SK-N-SH treated with all-trans-retinoic acid at 6 μM for 48 hours (cell line): ENCODE data around the gene METTL8.

Source experiments
- ATAC-seq: fragments of 200-7000 bp; cut with Tn5 transposase; 3 replicates; pipeline ENCODE4 v1.9.1; 2020; ENCODE audit warnings: mild to moderate bottlenecking, moderate library complexity
- ARNTL ChIP-seq: fragments of 450-650 bp; formaldehyde crosslinking; IDR thresholded peaks from 2 replicates; pipeline ENCODE4 v1.5.0; 2020; ENCODE audit warnings: low read depth, mild to moderate bottlenecking, moderate library complexity, borderline replicate concordance
- CSDC2 ChIP-seq: fragments of 250-450 bp; sonication (Bioruptor Pico); IDR thresholded peaks from 2 replicates; pipeline ENCODE4 v1.5.0; 2020; ENCODE audit warnings: mild to moderate bottlenecking, moderate library complexity
- ESRRG ChIP-seq: fragments of 250-450 bp; sonication (Bioruptor Pico); IDR thresholded peaks from 2 replicates; pipeline ENCODE4 v1.6.1; 2021; ENCODE audit warnings: mild to moderate bottlenecking
- GLIS3 ChIP-seq: fragments of 250-450 bp; sonication (Bioruptor Pico); IDR thresholded peaks from 2 replicates; pipeline ENCODE4 v1.5.0; 2020; ENCODE audit warnings: mild to moderate bottlenecking, moderate library complexity
- ISL1 ChIP-seq: fragments of 250-450 bp; sonication (Bioruptor Pico); IDR thresholded peaks from 2 replicates; pipeline ENCODE4 v2.1.2; 2022; ENCODE audit warnings: mild to moderate bottlenecking, moderate library complexity
- PATZ1 ChIP-seq: fragments of 250-450 bp; sonication (Bioruptor Pico); IDR thresholded peaks from 2 replicates; pipeline ENCODE4 v1.8.0; 2020; ENCODE audit warnings: mild to moderate bottlenecking, moderate library complexity, borderline replicate concordance
- POU6F1 ChIP-seq: fragments of 250-450 bp; sonication (Bioruptor Pico); IDR thresholded peaks from 2 replicates; pipeline ENCODE4 v1.8.0; 2021; ENCODE audit warnings: low read depth, mild to moderate bottlenecking, moderate library complexity, borderline replicate concordance
- PPARA ChIP-seq: fragments of 250-450 bp; sonication (Bioruptor Pico); IDR thresholded peaks from 2 replicates; pipeline ENCODE4 v1.5.0; 2020; ENCODE audit warnings: mild to moderate bottlenecking, borderline replicate concordance
- RARB ChIP-seq: fragments of 250-450 bp; sonication (Bioruptor Pico); IDR thresholded peaks from 2 replicates; pipeline ENCODE4 v1.8.0; 2021; ENCODE audit warnings: mild to moderate bottlenecking, moderate library complexity
- SNAI2 ChIP-seq: fragments of 250-450 bp; sonication (Bioruptor Pico); IDR thresholded peaks from 2 replicates; pipeline ENCODE4 v1.5.0; 2020; ENCODE audit warnings: mild to moderate bottlenecking, moderate library complexity
- TCF4 ChIP-seq: fragments of 250-450 bp; sonication (Bioruptor Pico); IDR thresholded peaks from 2 replicates; pipeline ENCODE4 v1.8.0; 2021; ENCODE audit warnings: mild to moderate bottlenecking, moderate library complexity, borderline replicate concordance
- TSHZ2 ChIP-seq: fragments of 250-450 bp; sonication (Bioruptor Pico); IDR thresholded peaks from 2 replicates; pipeline ENCODE4 v1.5.0; 2020; ENCODE audit warnings: mild to moderate bottlenecking, moderate library complexity
- ZFP3 ChIP-seq: fragments of 250-450 bp; sonication (Bioruptor Pico); IDR thresholded peaks from 2 replicates; pipeline ENCODE4 v1.5.0; 2020; ENCODE audit warnings: mild to moderate bottlenecking, moderate library complexity
- ZFP30 ChIP-seq: fragments of 450-650 bp; formaldehyde crosslinking; IDR thresholded peaks from 2 replicates; pipeline ENCODE4 v1.5.0; 2022; ENCODE audit warnings: mild to moderate bottlenecking, moderate library complexity
- ZNF70 ChIP-seq: fragments of 450-650 bp; formaldehyde crosslinking; IDR thresholded peaks from 2 replicates; pipeline ENCODE4 v1.5.0; 2020; ENCODE audit warnings: mild to moderate bottlenecking, moderate library complexity
- ZNF8 ChIP-seq: fragments of 450-650 bp; formaldehyde crosslinking; IDR thresholded peaks from 2 replicates; pipeline ENCODE4 v1.5.0; 2020; ENCODE audit warnings: mild to moderate bottlenecking, moderate library complexity
- TF ChIP-seq, protein P1 (sequence below): fragments of 250-450 bp; sonication (Bioruptor Pico); IDR thresholded peaks from 2 replicates; pipeline ENCODE4 v1.5.1; 2020; ENCODE audit warnings: low read depth, mild to moderate bottlenecking, moderate library complexity

METTL8 gene

DNA sequence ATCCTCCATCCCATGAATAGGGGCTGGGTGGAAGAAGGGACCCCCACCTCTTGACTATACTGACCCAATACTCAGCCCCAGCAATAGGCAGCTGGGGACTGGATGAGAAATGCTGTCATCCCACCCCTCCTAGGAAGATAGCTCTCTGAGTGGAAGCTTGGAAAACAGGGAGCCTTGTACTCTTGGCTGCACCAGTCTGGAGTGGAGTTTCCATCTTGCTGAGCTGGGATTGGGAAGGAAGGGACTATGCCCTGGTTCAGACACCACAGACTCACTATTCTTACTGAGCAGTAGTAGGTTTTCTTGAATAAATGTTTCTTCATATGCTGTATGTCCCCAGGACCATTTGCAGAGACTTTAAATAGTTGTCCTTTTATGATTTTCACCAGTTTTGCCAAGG lies 7.7 kb upstream of the METTL8 start:
- no peak for ATAC-seq
- no peak for TF ChIP-seq POU6F1 (CRISPR knock-in tag)
- TF ChIP-seq SNAI2 (CRISPR knock-in tag), result no peak
- TF ChIP-seq, protein P1, sequence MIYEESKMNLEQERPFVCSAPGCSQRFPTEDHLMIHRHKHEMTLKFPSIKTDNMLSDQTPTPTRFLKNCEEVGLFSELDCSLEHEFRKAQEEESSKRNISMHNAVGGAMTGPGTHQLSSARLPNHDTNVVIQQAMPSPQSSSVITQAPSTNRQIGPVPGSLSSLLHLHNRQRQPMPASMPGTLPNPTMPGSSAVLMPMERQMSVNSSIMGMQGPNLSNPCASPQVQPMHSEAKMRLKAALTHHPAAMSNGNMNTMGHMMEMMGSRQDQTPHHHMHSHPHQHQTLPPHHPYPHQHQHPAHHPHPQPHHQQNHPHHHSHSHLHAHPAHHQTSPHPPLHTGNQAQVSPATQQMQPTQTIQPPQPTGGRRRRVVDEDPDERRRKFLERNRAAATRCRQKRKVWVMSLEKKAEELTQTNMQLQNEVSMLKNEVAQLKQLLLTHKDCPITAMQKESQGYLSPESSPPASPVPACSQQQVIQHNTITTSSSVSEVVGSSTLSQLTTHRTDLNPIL, result no peak
- no peak for TF ChIP-seq ZNF70
- no peak for TF ChIP-seq GLIS3 (CRISPR knock-in tag)
- TF ChIP-seq PPARA (CRISPR knock-in tag), result no peak
- no peak for TF ChIP-seq ISL1 (CRISPR knock-in tag)
- TF ChIP-seq TCF4, result no peak
- TF ChIP-seq RARB (CRISPR knock-in tag), result no peak
- TF ChIP-seq PATZ1 (CRISPR knock-in tag), result no peak
- no peak for TF ChIP-seq ESRRG
- TF ChIP-seq, all 23 proteins: peak for 0

DNA sequence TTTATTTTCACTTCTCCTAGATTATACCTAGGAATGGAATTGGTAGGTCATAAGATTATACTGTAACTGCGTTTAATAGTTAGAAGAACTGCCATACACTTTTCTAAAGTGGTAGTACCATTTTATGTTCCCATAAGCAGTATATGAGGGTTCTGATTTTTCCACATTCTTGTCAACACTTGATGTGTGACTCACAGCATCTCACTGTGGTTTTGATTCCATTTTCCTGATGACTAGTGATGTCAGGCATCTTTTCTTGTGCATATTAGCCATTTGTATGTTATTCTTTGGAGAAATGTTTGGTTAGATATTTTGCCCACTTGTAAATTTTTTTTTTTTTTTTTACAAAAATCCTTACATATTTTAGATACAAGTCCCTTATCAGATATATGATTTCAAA lies 2.5 kb upstream of the METTL8 start:
- TF ChIP-seq ZFP3 (CRISPR knock-in tag) (no peak), POU6F1 (CRISPR knock-in tag) (no peak), ARNTL (CRISPR knock-in tag) (no peak), ESRRG (no peak), ZNF8 (no peak), PATZ1 (CRISPR knock-in tag) (no peak), ZFP30 (no peak)
- no peak for ATAC-seq

GRCh38 chr2:171434013-171434989 lies 511 bp upstream of the METTL8 start, which contains the start of gene DCAF17:
TSS of gene DCAF17 (plus strand) at chr2:171434226. CDS start at chr2:171434578, 352 bp downstream.
- TF ChIP-seq TSHZ2 (peak; percentile 41; the same call in 1 of the 2 replicates), ZNF8 (no peak), PATZ1 (CRISPR knock-in tag) (no peak), ZFP3 (CRISPR knock-in tag) (peak; percentile 63; the same call in 1 of the 2 replicates), ZFP30 (no peak), CSDC2 (CRISPR knock-in tag) (no peak)
- peak; percentile 98 for ATAC-seq
